GM10266 (cell line): Measurements from ENCODE around the gene ACTR8.

Experiments used
- DNase-seq: peaks from one replicate; pipeline ENCODE4 v3.0.0; 2012; ENCODE audit errors: extremely low spot score
- CTCF ChIP-seq: IDR thresholded peaks from 2 replicates; pipeline ENCODE4 v1.5.1; 2012; ENCODE audit warnings: mild to moderate bottlenecking, low read depth; ENCODE audit not compliant: control insufficient read depth, insufficient read depth; ENCODE audit errors: missing control alignments

Gene ACTR8

DNA sequence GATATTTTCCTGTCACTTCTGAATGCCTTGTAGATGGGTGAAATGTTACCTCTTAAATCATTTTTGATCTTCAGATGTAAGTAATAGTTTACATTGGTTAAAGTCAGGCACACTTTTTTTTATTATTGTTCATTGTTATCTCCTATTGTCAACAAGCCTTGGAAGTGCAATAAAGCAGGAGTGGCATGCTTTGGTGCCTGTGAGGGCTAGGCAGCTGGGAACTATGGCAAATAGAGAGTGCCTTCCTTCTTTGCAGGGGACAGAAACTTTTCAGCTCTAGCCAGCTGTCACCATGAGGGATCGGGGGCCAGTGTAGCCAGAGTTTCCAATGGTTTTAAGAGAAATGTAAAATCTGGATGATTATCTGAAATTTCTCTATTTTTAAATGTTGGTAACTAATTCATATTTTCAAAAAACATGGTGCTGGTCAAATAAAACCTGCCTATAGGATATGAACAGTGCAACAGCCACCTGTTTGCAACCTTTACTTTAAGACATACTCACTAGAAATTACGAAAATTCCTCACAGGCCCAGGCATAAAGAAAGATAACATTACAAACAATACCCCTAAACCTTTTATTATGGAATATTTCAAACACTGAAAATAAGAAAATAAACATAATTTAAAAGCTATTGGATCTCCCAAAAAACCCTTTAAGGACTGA is 18.8 kb upstream of the ACTR8 start:
- no peak for TF ChIP-seq CTCF
- DNase-seq: no peak

- no peak for DNase-seq
- TF ChIP-seq CTCF: no peak
These were observed 17.8 kb upstream of the ACTR8 start for GRCh38 chr3:53899750-53900149.

- no peak for DNase-seq
- no peak for TF ChIP-seq CTCF
These were observed 10.3 kb upstream of the ACTR8 start for GRCh38 chr3:53892286-53892637.

DNA sequence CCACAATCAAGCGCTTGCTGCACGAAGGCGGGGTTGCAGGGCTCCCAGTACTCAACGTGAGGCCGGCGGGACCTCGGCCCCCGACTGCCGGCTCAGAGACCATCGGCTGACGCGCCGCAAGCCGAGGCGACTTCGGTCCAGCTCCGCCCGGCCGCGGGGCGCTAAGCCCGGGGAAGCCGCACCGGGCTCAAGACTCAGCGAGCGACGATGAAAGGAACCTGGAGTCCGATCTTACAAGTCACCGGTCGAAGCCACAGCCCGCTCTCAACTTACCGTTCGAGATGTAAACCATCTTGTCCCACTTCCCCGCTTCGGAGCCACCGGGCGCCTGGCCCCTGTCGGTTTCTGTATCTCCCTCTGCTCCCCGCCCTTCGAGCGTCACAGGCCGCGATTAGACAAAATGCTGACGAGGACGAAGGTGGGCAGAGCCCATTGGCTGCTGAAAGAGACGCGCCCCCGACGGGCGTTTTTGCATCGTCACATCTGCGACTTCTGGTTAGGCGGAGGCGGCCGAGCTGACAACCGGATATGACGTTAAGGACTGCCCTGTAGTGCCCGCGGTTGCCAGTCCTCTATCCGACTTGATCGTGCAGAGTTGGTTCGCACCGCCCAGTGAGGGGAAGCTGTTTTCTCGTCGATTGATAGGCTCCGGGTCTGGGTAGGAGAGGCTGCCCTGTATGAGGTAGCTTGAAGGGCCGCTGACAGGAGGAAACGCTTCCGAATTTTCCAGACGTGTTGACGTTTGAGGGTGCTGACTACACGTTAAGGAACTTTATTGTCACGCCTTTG is 9.7 kb upstream of the ACTR8 start, which contains the start of gene SELENOK:
Gene SELENOK (minus strand): TSS at position 363 of the 789 bp plus-strand sequence.
- no peak for TF ChIP-seq CTCF
- peak; percentile 91 for DNase-seq

GRCh38 chr3:53890726-53891475 is 8.9 kb upstream of the ACTR8 start:
- no peak for TF ChIP-seq CTCF
- DNase-seq: no peak

GRCh38 chr3:53888232-53888631 is 6.3 kb upstream of the ACTR8 start:
- no peak for DNase-seq

More at GRCh38 chr3:53888232-53888631, 6.3 kb upstream of the ACTR8 start:
- TF ChIP-seq CTCF: no peak
